Coronary artery (tissue), 2 donors: Measurements from ENCODE around the gene ANKRD1.

ENCODE experiments used
- DNase-seq: peaks from one replicate; pipeline ENCODE4 v3.0.0-alpha.2; 2017; ENCODE audit warnings: low spot score
- H3K27ac ChIP-seq, 2 donors: fragments of 200-600 bp; sonication (generic); one replicate each; pipeline ENCODE4 v1.5.1; 2016 to 2019
- H3K4me3 ChIP-seq: fragments of 200-600 bp; sonication (generic); 2 replicates; pipeline ENCODE4 v1.5.1; 2016; ENCODE audit warnings: mild to moderate bottlenecking, moderate library complexity
- CTCF ChIP-seq: fragments of 200-600 bp; sonication (generic); IDR thresholded peaks from one replicate; pipeline ENCODE4 v1.5.1; 2019; ENCODE audit warnings: antibody characterized with exemption

ANKRD1 gene

DNA sequence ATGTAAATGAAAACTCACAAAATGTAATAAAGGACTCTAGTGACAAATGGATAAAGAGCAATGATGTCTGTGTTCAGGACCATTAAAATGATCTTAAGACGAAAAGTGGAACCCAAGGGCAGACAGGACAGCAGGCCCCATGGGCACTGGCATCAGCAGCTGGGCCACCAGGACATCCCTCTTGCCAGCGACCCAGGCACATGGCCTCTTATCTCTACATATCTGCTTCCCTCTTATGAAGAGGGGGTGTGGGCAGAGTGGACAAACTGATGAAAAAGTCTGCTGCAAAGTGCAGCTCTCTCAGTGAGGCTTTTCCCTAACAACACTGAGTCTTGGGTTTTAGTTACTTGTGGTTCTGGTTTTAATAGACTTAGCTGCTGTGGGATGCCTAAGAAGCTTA, 44.8 kb upstream of the ANKRD1 start:
- H3K27ac ChIP-seq, result no peak overlapping the region
- TF ChIP-seq CTCF, result no peak
- no peak overlapping the region for H3K4me3 ChIP-seq
- DNase-seq, result no peak

DNA sequence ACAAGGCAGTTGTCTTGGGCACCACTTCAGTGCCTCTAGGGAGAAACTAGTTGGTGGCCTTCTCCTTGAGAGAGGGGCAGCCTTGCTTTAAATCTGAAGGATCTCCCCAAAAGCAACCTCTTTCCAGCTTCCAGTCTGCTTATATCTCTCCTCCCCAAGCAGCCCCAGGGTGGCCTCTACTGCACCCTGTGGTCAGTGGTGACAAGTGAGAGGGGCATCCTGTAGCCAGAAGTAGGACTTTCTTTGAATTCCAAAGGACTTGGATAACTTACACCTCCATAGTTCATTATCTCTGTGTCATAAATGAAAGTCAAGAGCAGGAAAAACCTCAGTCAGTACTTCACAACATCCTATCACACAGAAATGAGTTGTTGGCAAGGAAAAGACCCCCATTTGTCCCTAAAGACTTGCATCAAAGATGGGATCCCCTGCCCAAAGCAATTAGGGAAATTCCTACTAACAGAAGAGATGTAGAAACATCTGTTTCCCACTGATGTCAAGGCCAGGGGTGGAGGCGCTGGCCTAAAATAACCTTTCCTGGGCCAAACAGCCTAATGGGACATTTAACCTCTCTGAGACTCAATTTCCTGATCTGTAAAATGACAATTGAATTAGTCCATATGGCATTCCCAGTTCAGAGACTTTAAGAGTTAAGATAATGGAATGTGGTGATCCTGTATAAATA, 44.0 kb upstream of the ANKRD1 start:
- no peak overlapping the region for H3K4me3 ChIP-seq
- TF ChIP-seq CTCF, result no peak
- DNase-seq, result no peak
- no peak overlapping the region for H3K27ac ChIP-seq

- Histone ChIP-seq H3K4me3 (no peak overlapping the region), H3K27ac (no peak overlapping the region)
- no peak for DNase-seq
- no peak for TF ChIP-seq CTCF
Observed at GRCh38 chr10:90963331-90963730, 42.4 kb upstream of the ANKRD1 start.

GRCh38 chr10:90960355-90960814, 39.5 kb upstream of the ANKRD1 start:
- H3K4me3 ChIP-seq, result no peak overlapping the region
- peak overlapping the region; percentile 57 to 82 for H3K27ac ChIP-seq
- no peak for DNase-seq
- no peak for TF ChIP-seq CTCF

DNA sequence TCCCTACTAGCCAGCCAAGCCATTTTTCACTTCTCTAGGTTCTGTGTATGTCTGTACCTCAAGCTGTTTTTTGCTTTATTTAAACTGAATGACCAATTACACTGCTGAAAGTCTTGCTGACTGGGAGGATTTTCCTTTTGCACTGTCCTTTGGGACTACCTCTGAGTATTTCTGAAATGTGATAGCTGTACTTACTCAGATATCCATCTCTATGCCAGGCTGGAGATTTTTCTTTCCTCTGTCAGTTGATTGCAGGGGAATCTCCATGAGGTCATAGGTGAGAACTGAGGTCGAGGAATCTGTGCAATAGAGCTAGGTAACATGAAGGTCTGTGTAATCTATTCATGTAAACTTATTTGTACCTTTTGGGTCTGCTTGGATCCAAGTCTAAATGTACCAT, 38.9 kb upstream of the ANKRD1 start:
- no peak for TF ChIP-seq CTCF
- Histone ChIP-seq H3K27ac (peak overlapping the region; percentile 57 to 82), H3K4me3 (no peak overlapping the region)
- no peak for DNase-seq

DNA sequence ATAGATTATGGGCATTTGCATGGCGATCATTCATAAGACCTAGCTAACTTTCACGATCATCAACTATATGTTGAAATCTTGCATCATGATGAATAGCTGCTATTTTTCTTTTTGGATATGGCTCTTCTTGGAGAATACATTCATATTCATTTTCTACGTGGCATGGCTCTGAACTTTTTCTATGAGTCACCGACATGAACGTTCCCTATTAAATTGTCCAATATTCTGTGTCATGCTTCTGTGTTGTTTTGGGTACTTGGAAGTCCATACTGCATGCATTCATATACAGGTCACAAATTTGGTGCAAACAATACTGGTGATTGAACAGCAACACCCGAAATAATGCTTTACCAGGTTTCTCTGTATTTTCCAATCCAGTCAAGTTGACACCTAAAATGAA, 37.9 kb upstream of the ANKRD1 start:
- Histone ChIP-seq H3K4me3 (no peak overlapping the region), H3K27ac (no peak overlapping the region)
- DNase-seq, result no peak
- TF ChIP-seq CTCF, result no peak
